K562 (cell line): ENCODE results near the gene HYOU1. TPM values are rescaled to one million over a fixed set of nuclear protein-coding genes. Genes with fewer than 3 reads are reported as not detected.

Experiments
- ARID3B ChIP-seq: fragments of 250-450 bp; sonication (Bioruptor Pico); IDR thresholded peaks from 2 replicates; pipeline ENCODE4 v1.4.0; 2020; ENCODE audit warnings: borderline replicate concordance
- CBX2 ChIP-seq: fragments of 200-600 bp; sonication (generic); IDR thresholded peaks from one replicate; pipeline ENCODE4 v1.6.1; 2012; ENCODE audit warnings: mild to moderate bottlenecking, low read length, inconsistent platforms; ENCODE audit not compliant: insufficient read depth, poor library complexity, severe bottlenecking
- EP300 ChIP-seq: IDR thresholded peaks from 2 replicates; pipeline ENCODE4 v1.6.1; 2012; ENCODE audit warnings: low read length, improper control_type of control experiment
- GATA2 ChIP-seq: sonication (generic); formaldehyde crosslinking; IDR thresholded peaks from 2 replicates; pipeline ENCODE4 v1.4.0; 2020; ENCODE audit warnings: mild to moderate bottlenecking, missing genetic modification reagents
- HES1 ChIP-seq: fragments of 450-650 bp; IDR thresholded peaks from 2 replicates; pipeline ENCODE4 v1.6.1; 2016; ENCODE audit warnings: low read depth, mild to moderate bottlenecking, moderate library complexity
- MCM2 ChIP-seq: fragments of 450-650 bp; IDR thresholded peaks from 2 replicates; pipeline ENCODE4 v1.6.1; 2017; ENCODE audit warnings: low read depth, mild to moderate bottlenecking
- NFE2 ChIP-seq: IDR thresholded peaks from 2 replicates; pipeline ENCODE4 v1.6.1; 2014; ENCODE audit warnings: antibody characterized with exemption, low read depth
- NRF1 ChIP-seq, 2 experiments: fragments of 450-650 bp; IDR thresholded peaks in 1 of 2; conservative IDR thresholded peaks in 1 of 2; 2 replicates each; pipeline ENCODE4 v1.6.1; 2014; ENCODE audit warnings: mild to moderate bottlenecking in 2 of 2
- POLR2A ChIP-seq: fragments of 450-650 bp; conservative IDR thresholded peaks from 2 replicates; pipeline ENCODE4 v1.6.1; 2016
- PTBP1 ChIP-seq: fragments of 200-400 bp; formaldehyde crosslinking; IDR thresholded peaks from 2 replicates; pipeline ENCODE4 v1.6.1; 2017; ENCODE audit warnings: low read depth, low read length
- RB1 ChIP-seq: fragments of 450-650 bp; IDR thresholded peaks from 2 replicates; pipeline ENCODE4 v1.6.1; 2017; ENCODE audit warnings: low read depth, mild to moderate bottlenecking
- RBM25 ChIP-seq: fragments of 200-400 bp; formaldehyde crosslinking; IDR thresholded peaks from 2 replicates; pipeline ENCODE4 v1.6.1; 2018; ENCODE audit warnings: low read length, low read depth, moderate library complexity; ENCODE audit not compliant: severe bottlenecking
- RBM39 ChIP-seq: fragments of 200-400 bp; formaldehyde crosslinking; optimal IDR thresholded peaks from 2 replicates; pipeline ENCODE3; 2018; ENCODE audit warnings: low read depth, low read length
- SIN3B ChIP-seq: fragments of 450-650 bp; IDR thresholded peaks from 2 replicates; pipeline ENCODE4 v1.6.1; 2017; ENCODE audit warnings: low read depth, mild to moderate bottlenecking, moderate library complexity
- SIRT6 ChIP-seq: IDR thresholded peaks from one replicate; pipeline ENCODE4 v1.6.1; 2012; ENCODE audit warnings: low read depth, mild to moderate bottlenecking, control low read depth, inconsistent platforms, low read length, moderate library complexity
- TAF9B ChIP-seq: fragments of 450-650 bp; IDR thresholded peaks from 2 replicates; pipeline ENCODE4 v1.6.1; 2018; ENCODE audit warnings: mild to moderate bottlenecking; ENCODE audit not compliant: partially characterized antibody
- TSHZ1 ChIP-seq: fragments of 250-450 bp; sonication (Bioruptor Pico); IDR thresholded peaks from 2 replicates; pipeline ENCODE4 v1.4.0; 2020; ENCODE audit warnings: mild to moderate bottlenecking, moderate library complexity
- ZBTB8A ChIP-seq: fragments of 450-650 bp; IDR thresholded peaks from 2 replicates; pipeline ENCODE4 v1.6.1; 2018; ENCODE audit warnings: mild to moderate bottlenecking, moderate library complexity; ENCODE audit not compliant: partially characterized antibody
- ZNF143 ChIP-seq: sonication (generic); formaldehyde crosslinking; IDR thresholded peaks from 2 replicates; pipeline ENCODE4 v1.9.0; 2022; ENCODE audit warnings: mild to moderate bottlenecking, missing genetic modification reagents
- ZNF232 ChIP-seq: sonication (generic); formaldehyde crosslinking; IDR thresholded peaks from 2 replicates; pipeline ENCODE4 v1.8.0; 2022; ENCODE audit warnings: mild to moderate bottlenecking, missing genetic modification reagents
- ZNF77 ChIP-seq: fragments of 250-450 bp; sonication (Bioruptor Pico); IDR thresholded peaks from 2 replicates; pipeline ENCODE4 v1.5.0; 2020
- polyA plus RNA-seq, 8 experiments: library from polyadenylated mRNA; depleted of rRNA in 4 of 8; stranded (reverse) in 5 of 8; unstranded in 3 of 8; fragments of >200 nt; fragmentation: Nextera tagmentation in 2 of 8; fragmentation: Illumina TruSeq in 1 of 8; extraction: Ambion mirVana in 2 of 8; extraction: Trizol in 1 of 8; gene quantifications; 2 replicates each; pipeline versions ENCODE4 v1.2.1 to v1.2.3, GENCODE V29; 2011 to 2014; ENCODE audit warnings: inconsistent platforms in 1 of 8, missing spikeins in 1 of 8
- total RNA-seq, 7 experiments: library from RNA; depleted of rRNA in 6 of 7; stranded (reverse); fragments of >200 nt in 6 of 7; fragmentation: Illumina TruSeq in 2 of 7; extraction: Trizol in 2 of 7; gene quantifications; 2 replicates each; pipeline versions ENCODE4 v1.2.1 to v1.2.3, GENCODE V29; 2011 to 2021; ENCODE audit warnings: low replicate concordance in 1 of 7
- TF ChIP-seq, protein P1 (sequence below): fragments of 250-450 bp; sonication (Bioruptor Pico); IDR thresholded peaks from 2 replicates; pipeline ENCODE4 v1.5.0; 2020; ENCODE audit warnings: mild to moderate bottlenecking, borderline replicate concordance

The HYOU1 gene
- total and polyA plus RNA-seq, 9 of the 15 experiments (the other 6 are each of a cell fraction or from before 2014, with no cell fraction given) = 19.5 to 197 (median 128) TPM

DNA sequence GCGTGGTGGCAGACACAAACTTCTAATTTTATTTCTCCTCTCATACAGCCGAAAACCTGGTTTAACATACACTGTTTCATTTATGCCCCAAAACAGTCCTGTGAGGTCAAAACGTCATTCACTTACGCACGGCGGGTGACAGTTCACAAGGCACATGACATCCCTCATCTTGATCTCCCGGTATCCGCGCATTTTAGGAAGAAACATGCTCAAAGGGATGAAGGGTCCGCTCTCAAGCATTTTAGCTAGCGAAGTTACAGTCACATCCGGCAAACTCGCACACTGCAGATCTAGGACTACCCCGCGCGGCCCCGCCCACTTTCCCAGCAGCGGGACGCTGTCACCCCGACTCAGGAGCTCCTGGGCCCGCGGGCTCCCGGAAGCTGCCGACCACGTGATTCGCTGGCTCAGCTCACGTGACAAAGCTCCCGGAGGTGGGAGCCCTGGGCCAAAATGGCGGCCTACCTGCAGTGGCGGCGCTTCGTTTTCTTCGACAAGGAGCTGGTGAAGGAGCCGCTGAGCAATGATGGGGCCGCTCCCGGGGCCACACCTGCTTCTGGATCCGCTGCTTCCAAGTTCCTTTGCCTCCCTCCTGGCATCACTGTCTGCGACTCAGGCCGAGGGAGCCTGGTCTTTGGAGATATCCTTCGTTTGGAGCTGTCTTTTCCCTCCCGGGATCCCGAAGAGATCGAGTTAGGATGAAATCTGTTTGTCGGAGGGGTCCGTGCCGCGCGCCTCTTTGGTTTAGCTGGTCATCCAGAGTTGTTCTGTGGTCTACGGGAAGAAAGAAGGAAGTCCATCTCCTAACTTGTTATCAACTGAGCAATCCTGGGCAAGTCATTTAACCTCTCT is 10.6 kb upstream of the HYOU1 start, which contains the start of gene VPS11 (continued):
- TF ChIP-seq ARID3B (CRISPR knock-in tag) = no peak
- TF ChIP-seq ZBTB8A = no peak
- TF ChIP-seq TAF9B = peak; percentile 82
- TF ChIP-seq NRF1 (conservative IDR thresholded peaks at IDR 0.05 in 1 of 2, IDR thresholded peaks at IDR 0.05 in 1 of 2) = peak; percentile 71 to 77; a peak in 3 of 4 replicates
- peak; percentile 86; the same call in 1 of the 2 replicates for TF ChIP-seq RB1
- TF ChIP-seq PTBP1 = no peak
- no peak for TF ChIP-seq GATA2 (CRISPR knock-in tag)
- TF ChIP-seq RBM39 = no peak
- TF ChIP-seq ZNF77 (CRISPR knock-in tag) = no peak
- TF ChIP-seq POLR2A = peak; percentile 80
- TF ChIP-seq ZNF232 (CRISPR knock-in tag) = no peak
- TF ChIP-seq SIRT6 = no peak
- TF ChIP-seq, protein P1, sequence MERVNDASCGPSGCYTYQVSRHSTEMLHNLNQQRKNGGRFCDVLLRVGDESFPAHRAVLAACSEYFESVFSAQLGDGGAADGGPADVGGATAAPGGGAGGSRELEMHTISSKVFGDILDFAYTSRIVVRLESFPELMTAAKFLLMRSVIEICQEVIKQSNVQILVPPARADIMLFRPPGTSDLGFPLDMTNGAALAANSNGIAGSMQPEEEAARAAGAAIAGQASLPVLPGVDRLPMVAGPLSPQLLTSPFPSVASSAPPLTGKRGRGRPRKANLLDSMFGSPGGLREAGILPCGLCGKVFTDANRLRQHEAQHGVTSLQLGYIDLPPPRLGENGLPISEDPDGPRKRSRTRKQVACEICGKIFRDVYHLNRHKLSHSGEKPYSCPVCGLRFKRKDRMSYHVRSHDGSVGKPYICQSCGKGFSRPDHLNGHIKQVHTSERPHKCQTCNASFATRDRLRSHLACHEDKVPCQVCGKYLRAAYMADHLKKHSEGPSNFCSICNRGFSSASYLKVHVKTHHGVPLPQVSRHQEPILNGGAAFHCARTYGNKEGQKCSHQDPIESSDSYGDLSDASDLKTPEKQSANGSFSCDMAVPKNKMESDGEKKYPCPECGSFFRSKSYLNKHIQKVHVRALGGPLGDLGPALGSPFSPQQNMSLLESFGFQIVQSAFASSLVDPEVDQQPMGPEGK (CRISPR knock-in tag) = no peak
- TF ChIP-seq HES1 = no peak
- TF ChIP-seq ZNF143 (CRISPR knock-in tag) = no peak
- TF ChIP-seq CBX2 = no peak
- TF ChIP-seq SIN3B = peak; percentile 98
- no peak for TF ChIP-seq MCM2
- TF ChIP-seq RBM25 = no peak
- TF ChIP-seq NFE2 = no peak
- TF ChIP-seq EP300 = 0 out of 2 replicates have a peak, but pooled peaks have one; percentile 21
- TF ChIP-seq TSHZ1 (CRISPR knock-in tag) = no peak
